Thymus (tissue), 11 donors: ENCODE measurements around the gene FERMT1. TPM values are rescaled to one million over a fixed set of nuclear protein-coding genes. Genes with fewer than 3 reads are reported as not detected.

Source experiments
- DNase-seq, 9 donors: peaks; one replicate each; pipeline ENCODE4 v3.0.0-alpha.2; 2013; ENCODE audit warnings: low spot score in 9 of 9, low read depth in 6 of 9, missing footprints in 1 of 9
- H3K27ac ChIP-seq, 2 donors: one replicate each; pipeline ENCODE4 v1.5.1; 2013; ENCODE audit warnings: control low read depth in 1 of 2, low read depth in 1 of 2, low read length in 1 of 2, mild to moderate bottlenecking in 1 of 2, moderate library complexity in 1 of 2
- H3K27me3 ChIP-seq, 2 donors: one replicate each; pipeline ENCODE4 v1.5.1; 2013; ENCODE audit warnings: low read length in 1 of 2; ENCODE audit not compliant: control insufficient read depth in 2 of 2, insufficient read depth in 1 of 2
- H3K36me3 ChIP-seq, 2 donors: one replicate each; pipeline ENCODE4 v1.5.1; 2013; ENCODE audit warnings: low read length in 1 of 2, mild to moderate bottlenecking in 1 of 2, moderate library complexity in 1 of 2; ENCODE audit not compliant: control insufficient read depth in 2 of 2, insufficient read depth in 2 of 2
- H3K4me1 ChIP-seq, 2 donors: one replicate each; pipeline ENCODE4 v1.5.1; 2013; ENCODE audit warnings: low read length in 2 of 2; ENCODE audit not compliant: control insufficient read depth in 2 of 2, insufficient read depth in 2 of 2
- H3K4me3 ChIP-seq, 2 donors: one replicate each; pipeline ENCODE4 v1.5.1; 2013; ENCODE audit warnings: low read length in 2 of 2, control low read depth in 1 of 2, mild to moderate bottlenecking in 1 of 2
- H3K9me3 ChIP-seq, 2 donors: one replicate each; pipeline ENCODE4 v1.5.1; 2013; ENCODE audit warnings: low read length in 1 of 2, mild to moderate bottlenecking in 1 of 2; ENCODE audit not compliant: control insufficient read depth in 2 of 2, insufficient read depth in 1 of 2
- WGBS: extraction: QIAGEN DNeasy Blood & Tissue Kit; methylation state at CpG from one replicate; pipeline ENCODE4 v1.1.7; 2013; 5-methylcytosine and 5-hydroxymethylcytosine counted together
- polyA plus RNA-seq: library from polyadenylated mRNA; stranded (reverse); fragments of 200-250 nt; gene quantifications from one replicate; pipeline ENCODE4 v1.2.3, GENCODE V29; 2013
- total RNA-seq: library from RNA; stranded (reverse); fragments of 120-200 nt; gene quantifications from one replicate; pipeline ENCODE4 v1.2.4, GENCODE V29; 2013
- donor health status: healthy.

Gene FERMT1
- total and polyA plus RNA-seq, 2 donors = 3.7 to 5.8 TPM

GRCh38 chr20:6053776-6054688 lies 68.8 kb downstream of the FERMT1 start, which contains the start of gene LRRN4:
LRRN4 (minus strand) TSS chr20:6054060; CDS start chr20:6052799, 1,261 bp downstream.
- H3K9me3 ChIP-seq = no peaks in the 10 kb centered on the region
- H3K4me3 ChIP-seq = no peak within 1 kb of the TSS
- H3K36me3 ChIP-seq = no peaks in the 10 kb centered on the region
- peaks cover 5 to 10% of the 10 kb centered on the region in 2 donors for H3K4me1 ChIP-seq
- H3K27me3 ChIP-seq = peaks cover 16 to 44% of the 10 kb centered on the region in 2 donors
- WGBS = 83% methylated on average over 13 of the region's 13 CpGs
- no peak for DNase-seq
- no peak within 1 kb of the TSS for H3K27ac ChIP-seq

DNA sequence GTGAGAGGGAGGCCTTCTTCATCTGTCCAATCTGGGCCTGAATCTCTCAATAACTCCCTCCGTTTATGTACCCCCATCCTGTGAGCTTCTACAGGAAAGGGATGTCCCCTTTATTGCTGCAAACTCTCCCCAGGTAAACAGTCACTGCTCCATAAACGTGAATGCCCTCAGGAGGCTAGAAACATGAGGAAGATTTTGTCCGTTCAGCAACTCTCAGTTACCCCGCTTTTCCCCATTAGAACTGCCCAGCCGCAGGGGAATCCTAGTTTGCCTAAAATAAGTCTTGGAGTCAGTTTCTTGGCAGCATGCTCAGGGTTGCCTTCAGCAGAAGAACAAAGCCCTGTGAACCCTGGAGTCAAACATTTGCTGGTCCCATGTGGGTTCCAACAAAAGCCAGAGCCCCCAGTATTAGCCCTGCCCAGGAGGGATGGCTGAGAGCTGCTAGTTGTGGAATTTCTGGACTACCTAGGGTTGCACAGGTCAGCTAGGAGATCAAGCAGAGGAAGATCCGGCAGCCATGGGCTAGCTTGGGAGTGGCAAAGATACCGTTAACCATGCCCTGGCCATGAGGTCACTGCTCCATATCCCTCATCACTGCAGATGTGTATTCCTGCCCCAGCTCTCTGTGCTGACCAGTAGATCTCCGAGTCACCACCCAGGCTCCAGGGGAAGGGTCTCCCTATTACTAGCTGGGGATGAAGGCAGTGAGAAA lies 69.6 kb downstream of the FERMT1 start:
- no peak for DNase-seq
- 74% methylated on average over 8 of the region's 8 CpGs for WGBS
- Histone ChIP-seq H3K36me3 (no peaks in the 10 kb centered on the region), H3K27ac (no peak overlapping the region), H3K4me3 (no peak overlapping the region), H3K4me1 (peaks cover 5 to 10% of the 10 kb centered on the region in 2 donors), H3K9me3 (no peaks in the 10 kb centered on the region), H3K27me3 (peaks cover 16 to 41% of the 10 kb centered on the region in 2 donors)

- 33% methylated on average over 5 of the region's 5 CpGs for WGBS
Observed at GRCh38 chr20:6051505-6051904, 71.3 kb downstream of the FERMT1 start.

GRCh38 chr20:6048391-6048790 lies 74.4 kb downstream of the FERMT1 start:
- no peaks in the 10 kb centered on the region for H3K9me3 ChIP-seq
- peaks cover 5% of the 10 kb centered on the region in 2 donors for H3K4me1 ChIP-seq
- peaks cover 16 to 31% of the 10 kb centered on the region in 2 donors for H3K27me3 ChIP-seq
- no peak overlapping the region for H3K4me3 ChIP-seq
- H3K27ac ChIP-seq = no peak overlapping the region
- no peaks in the 10 kb centered on the region for H3K36me3 ChIP-seq
- DNase-seq = no peak
- 97% methylated on average over 3 of the region's 3 CpGs for WGBS

More at GRCh38 chr20:6051505-6051904, 71.3 kb downstream of the FERMT1 start:
- Histone ChIP-seq H3K4me3 (no peak overlapping the region), H3K27ac (no peak overlapping the region), H3K36me3 (no peaks in the 10 kb centered on the region), H3K27me3 (peaks cover 16 to 41% of the 10 kb centered on the region in 2 donors), H3K4me1 (peaks cover 5% of the 10 kb centered on the region in 2 donors), H3K9me3 (no peaks in the 10 kb centered on the region)
- DNase-seq = no peak

DNA sequence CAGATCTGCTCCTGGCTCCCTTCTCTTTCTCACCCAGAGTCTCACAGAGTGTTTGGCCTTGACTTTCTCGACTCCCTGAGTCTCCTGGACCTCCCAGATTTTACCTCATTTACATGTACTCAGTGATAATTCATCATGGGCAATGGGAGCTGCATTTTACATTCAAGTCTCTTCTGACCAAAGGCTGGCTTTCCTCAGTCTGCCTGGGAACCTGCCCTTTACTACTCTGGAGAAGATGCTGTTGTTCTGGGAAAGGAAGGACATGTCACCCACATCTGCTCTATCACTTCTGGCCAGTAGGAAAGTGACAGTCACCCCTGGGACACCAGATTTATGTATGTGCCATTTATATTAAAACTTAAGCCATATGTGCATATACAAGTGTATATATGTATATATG lies 76.4 kb downstream of the FERMT1 start:
- H3K4me3 ChIP-seq = no peak overlapping the region
- H3K9me3 ChIP-seq = no peaks in the 10 kb centered on the region
- H3K27ac ChIP-seq = no peak overlapping the region
- no peak for DNase-seq
- H3K27me3 ChIP-seq = peaks cover 0 to 11% of the 10 kb centered on the region in 2 donors
- 86% methylated on average over 1 of the region's 1 CpG for WGBS
- no peaks in the 10 kb centered on the region for H3K4me1 ChIP-seq
- H3K36me3 ChIP-seq = peaks cover under 1 to 10% of the 10 kb centered on the region in 2 donors

DNA sequence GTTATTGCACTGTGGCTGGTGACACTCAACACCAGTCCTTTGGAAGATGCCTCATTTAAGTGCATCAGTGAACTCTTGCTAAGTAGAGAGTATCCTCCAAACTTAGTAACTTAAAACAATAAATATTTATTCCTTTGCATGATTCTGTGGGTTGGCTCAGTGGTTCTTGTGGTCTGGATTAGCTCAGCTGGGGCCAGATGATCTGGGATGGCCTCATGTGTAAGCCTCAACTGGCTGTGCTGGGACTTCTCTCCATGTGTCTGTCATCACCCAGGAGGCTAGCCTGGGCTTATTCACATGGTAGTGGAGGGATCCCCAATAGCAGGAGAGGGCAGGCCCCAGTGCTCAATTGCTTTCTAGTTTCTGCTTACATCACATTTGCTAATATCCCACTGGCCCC lies 77.3 kb downstream of the FERMT1 start:
- Histone ChIP-seq H3K27ac (no peak overlapping the region), H3K27me3 (peaks cover 0 to 2% of the 10 kb centered on the region in 2 donors), H3K4me1 (no peaks in the 10 kb centered on the region), H3K4me3 (no peak overlapping the region), H3K36me3 (peaks cover 8 to 19% of the 10 kb centered on the region in 2 donors), H3K9me3 (no peaks in the 10 kb centered on the region)
- DNase-seq = no peak

- Histone ChIP-seq H3K27ac (no peak overlapping the region), H3K36me3 (peaks cover 11 to 20% of the 10 kb centered on the region in 2 donors), H3K9me3 (no peaks in the 10 kb centered on the region), H3K4me1 (no peaks in the 10 kb centered on the region), H3K27me3 (no peaks in the 10 kb centered on the region), H3K4me3 (no peak overlapping the region)
- 97% methylated on average over 2 of the region's 2 CpGs for WGBS
- no peak for DNase-seq
Observed at GRCh38 chr20:6044115-6044514, 78.7 kb downstream of the FERMT1 start.

DNA sequence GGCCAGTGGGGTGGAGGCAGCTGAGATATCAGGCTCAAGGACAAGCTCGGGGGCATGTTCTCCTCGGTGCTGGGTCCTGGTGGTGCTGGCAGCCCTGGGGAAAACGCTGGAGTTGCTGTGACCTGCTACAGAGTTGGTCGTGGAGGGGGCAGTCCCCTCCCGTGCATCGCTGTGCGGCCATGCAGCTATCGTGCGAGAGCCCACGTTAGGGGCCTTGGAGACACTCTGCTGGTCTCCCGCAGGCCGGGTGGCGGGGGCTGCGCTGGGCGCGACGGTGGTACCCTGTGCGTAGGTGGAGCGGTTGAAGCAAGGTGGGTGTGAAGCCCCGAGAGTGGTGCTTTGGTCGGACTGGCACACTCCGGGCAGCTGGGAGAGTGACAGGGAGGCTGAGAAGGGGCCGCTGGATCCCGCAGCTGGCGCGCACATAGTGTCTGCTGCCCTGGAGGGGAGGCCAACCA lies 81.0 kb downstream of the FERMT1 start:
- Histone ChIP-seq H3K4me3 (no peak overlapping the region), H3K9me3 (no peaks in the 10 kb centered on the region), H3K27ac (no peak overlapping the region), H3K4me1 (no peaks in the 10 kb centered on the region), H3K36me3 (peaks cover 25 to 27% of the 10 kb centered on the region in 2 donors), H3K27me3 (no peaks in the 10 kb centered on the region)
- DNase-seq = no peak
- WGBS = 98% methylated on average over 26 of the region's 26 CpGs
